Osteocyte (in vitro differentiated cells): ENCODE results near the gene VPS37D. TPM values are rescaled to one million over a fixed set of nuclear protein-coding genes. Genes with fewer than 3 reads are reported as not detected.

Source experiments
- DNase-seq: peaks from one replicate; pipeline ENCODE4 v3.0.0; 2021; ENCODE audit warnings: mixed read lengths; ENCODE audit not compliant: unreplicated experiment; ENCODE audit errors: extremely low spot score
- H3K27ac Mint-ChIP-seq: one replicate; pipeline ENCODE4 v1.8.0; 2021; ENCODE audit warnings: mild to moderate bottlenecking, mixed read lengths; ENCODE audit not compliant: unreplicated experiment
- H3K27me3 Mint-ChIP-seq: one replicate; pipeline ENCODE4 v1.8.0; 2021; ENCODE audit warnings: mixed read lengths; ENCODE audit not compliant: unreplicated experiment
- H3K36me3 Mint-ChIP-seq: one replicate; pipeline ENCODE4 v1.8.0; 2021; ENCODE audit warnings: mixed read lengths; ENCODE audit not compliant: unreplicated experiment
- H3K4me1 Mint-ChIP-seq: one replicate; pipeline ENCODE4 v1.8.0; 2021; ENCODE audit warnings: mixed read lengths; ENCODE audit not compliant: unreplicated experiment
- H3K4me3 Mint-ChIP-seq: one replicate; pipeline ENCODE4 v1.8.0; 2021; ENCODE audit warnings: mild to moderate bottlenecking, moderate library complexity, mixed read lengths; ENCODE audit not compliant: unreplicated experiment
- H3K9me3 Mint-ChIP-seq: one replicate; pipeline ENCODE4 v1.8.0; 2021; ENCODE audit warnings: mixed read lengths; ENCODE audit not compliant: unreplicated experiment
- CTCF ChIP-seq: fragments of 200-600 bp; sonication (generic); IDR thresholded peaks from 2 replicates; pipeline ENCODE4 v1.5.0; 2021; ENCODE audit warnings: antibody characterized with exemption, mild to moderate bottlenecking, moderate library complexity
- total RNA-seq: library from RNA; stranded (reverse); gene quantifications from 2 replicates; pipeline ENCODE4 v1.2.1, GENCODE V29; 2021

The VPS37D gene
- total RNA-seq, 1 donor from 2014 or later, result 5.0 TPM

GRCh38 chr7:73715648-73716317, 48.2 kb downstream of the VPS37D start:
- TF ChIP-seq CTCF, result no peak
- no peaks in the 10 kb centered on the region for H3K9me3 Mint-ChIP-seq
- no peaks in the 10 kb centered on the region for H3K27me3 Mint-ChIP-seq
- peaks cover 9% of the 10 kb centered on the region for H3K36me3 Mint-ChIP-seq
- H3K4me3 Mint-ChIP-seq, result peak overlapping the region; percentile 40
- peaks cover 53% of the 10 kb centered on the region for H3K4me1 Mint-ChIP-seq
- peak overlapping the region; percentile 80 for H3K27ac Mint-ChIP-seq
- peak; percentile 92 for DNase-seq

- no peak for TF ChIP-seq CTCF
- H3K27me3 Mint-ChIP-seq, result no peaks in the 10 kb centered on the region
- H3K27ac Mint-ChIP-seq, result peak overlapping the region; percentile 80
- peaks cover 59% of the 10 kb centered on the region for H3K4me1 Mint-ChIP-seq
- H3K4me3 Mint-ChIP-seq, result no peak overlapping the region
- DNase-seq, result no peak
- no peaks in the 10 kb centered on the region for H3K9me3 Mint-ChIP-seq
- peaks cover 9% of the 10 kb centered on the region for H3K36me3 Mint-ChIP-seq
Observed at GRCh38 chr7:73716318-73716890, 48.8 kb downstream of the VPS37D start.

- DNase-seq, result no peak
- H3K4me1 Mint-ChIP-seq, result peaks cover 58% of the 10 kb centered on the region
- H3K36me3 Mint-ChIP-seq, result peaks cover 7% of the 10 kb centered on the region
- no peaks in the 10 kb centered on the region for H3K9me3 Mint-ChIP-seq
- peak overlapping the region; percentile 84 for H3K27ac Mint-ChIP-seq
- no peaks in the 10 kb centered on the region for H3K27me3 Mint-ChIP-seq
- peak overlapping the region; percentile 81 for H3K4me3 Mint-ChIP-seq
- TF ChIP-seq CTCF, result no peak
Observed at GRCh38 chr7:73717025-73717807, 49.6 kb downstream of the VPS37D start.

- Mint-ChIP-seq H3K9me3 (no peaks in the 10 kb centered on the region), H3K27ac (peak overlapping the region; percentile 84), H3K27me3 (no peaks in the 10 kb centered on the region), H3K4me1 (peaks cover 55% of the 10 kb centered on the region), H3K4me3 (peak overlapping the region; percentile 81), H3K36me3 (peaks cover under 1% of the 10 kb centered on the region)
- DNase-seq, result no peak
- no peak for TF ChIP-seq CTCF
Observed at GRCh38 chr7:73717991-73718405, 50.4 kb downstream of the VPS37D start.

- no peaks in the 10 kb centered on the region for H3K27me3 Mint-ChIP-seq
- peaks cover 55% of the 10 kb centered on the region for H3K4me1 Mint-ChIP-seq
- peak overlapping the region; percentile 84 for H3K27ac Mint-ChIP-seq
- DNase-seq, result no peak
- peak overlapping the region; percentile 81 for H3K4me3 Mint-ChIP-seq
- TF ChIP-seq CTCF, result no peak
- no peaks in the 10 kb centered on the region for H3K36me3 Mint-ChIP-seq
- no peaks in the 10 kb centered on the region for H3K9me3 Mint-ChIP-seq
Observed at GRCh38 chr7:73718438-73718881, 50.8 kb downstream of the VPS37D start.
